ENCODE data around the gene ALAS1.

DNA sequence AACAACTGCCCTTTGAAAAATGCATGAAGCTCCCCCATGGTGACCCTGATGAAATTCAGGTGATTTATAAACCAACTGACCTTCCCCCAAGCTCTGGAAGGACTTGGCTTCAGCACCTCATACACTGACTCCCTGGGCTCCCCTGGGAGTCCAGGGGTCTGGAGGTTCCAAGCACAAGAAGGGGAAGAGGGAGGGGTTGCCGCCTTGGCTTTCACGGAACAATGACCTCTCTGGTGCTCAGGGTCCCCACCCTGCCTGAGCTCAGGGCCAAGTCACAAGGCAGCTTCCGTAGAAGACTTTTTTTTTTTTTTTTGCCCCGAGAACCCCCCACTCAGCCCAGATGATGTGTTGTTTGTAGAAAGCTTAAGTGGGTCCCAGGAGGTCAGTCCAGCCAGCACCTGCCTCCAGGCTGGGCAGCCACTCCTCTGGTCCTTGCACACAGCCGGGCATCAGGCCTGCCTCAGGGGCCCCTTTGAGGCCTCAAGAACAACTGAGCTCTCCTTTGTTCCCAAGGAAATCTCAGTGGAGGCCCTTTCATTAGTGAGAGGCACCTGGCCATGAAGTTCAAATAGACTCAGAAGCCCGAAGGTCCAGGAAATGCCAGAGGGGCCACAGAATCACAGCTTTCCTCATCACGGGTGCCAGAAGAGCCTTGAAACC is 14.0 kb upstream of the ALAS1 start:
- TF ChIP-seq, protein P1, sequence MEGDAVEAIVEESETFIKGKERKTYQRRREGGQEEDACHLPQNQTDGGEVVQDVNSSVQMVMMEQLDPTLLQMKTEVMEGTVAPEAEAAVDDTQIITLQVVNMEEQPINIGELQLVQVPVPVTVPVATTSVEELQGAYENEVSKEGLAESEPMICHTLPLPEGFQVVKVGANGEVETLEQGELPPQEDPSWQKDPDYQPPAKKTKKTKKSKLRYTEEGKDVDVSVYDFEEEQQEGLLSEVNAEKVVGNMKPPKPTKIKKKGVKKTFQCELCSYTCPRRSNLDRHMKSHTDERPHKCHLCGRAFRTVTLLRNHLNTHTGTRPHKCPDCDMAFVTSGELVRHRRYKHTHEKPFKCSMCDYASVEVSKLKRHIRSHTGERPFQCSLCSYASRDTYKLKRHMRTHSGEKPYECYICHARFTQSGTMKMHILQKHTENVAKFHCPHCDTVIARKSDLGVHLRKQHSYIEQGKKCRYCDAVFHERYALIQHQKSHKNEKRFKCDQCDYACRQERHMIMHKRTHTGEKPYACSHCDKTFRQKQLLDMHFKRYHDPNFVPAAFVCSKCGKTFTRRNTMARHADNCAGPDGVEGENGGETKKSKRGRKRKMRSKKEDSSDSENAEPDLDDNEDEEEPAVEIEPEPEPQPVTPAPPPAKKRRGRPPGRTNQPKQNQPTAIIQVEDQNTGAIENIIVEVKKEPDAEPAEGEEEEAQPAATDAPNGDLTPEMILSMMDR (IDR thresholded peaks at IDR 0.05; ENCODE audit: poor library complexity), result no peak
- TF ChIP-seq EZH2 (IDR thresholded peaks at IDR 0.05; ENCODE audit: borderline replicate concordance), result no peak
- TF ChIP-seq EZH2phosphoT487 (IDR thresholded peaks at IDR 0.05; ENCODE audit: low read depth, severe bottlenecking, unreplicated experiment), result no peak
